NCI-H2196 treated with DMSO at 0.1 percent for 48 hours (cell line): ENCODE measurements around the gene ASB1.
"Not testable (repeated sequence)": the region's sequence is repeated elsewhere in the genome, so short reads cannot be mapped to it uniquely, and the experiment has no call there.

Experiments used
- DNase-seq: peaks from one replicate; lab custom pipeline; 2025; ENCODE audit not compliant: unreplicated experiment; lab: John Stamatoyannopoulos, UW

The ASB1 gene

GRCh38 chr2:238404406-238405216 is 22.1 kb upstream of the ASB1 start:
- DNase-seq, result no peak

- not testable (repeated sequence) for DNase-seq
Measured at GRCh38 chr2:238405217-238405555, 21.5 kb upstream of the ASB1 start.

GRCh38 chr2:238406221-238406997 is 20.3 kb upstream of the ASB1 start:
- no peak for DNase-seq

- DNase-seq, result no peak
Measured at GRCh38 chr2:238406998-238407285, 19.8 kb upstream of the ASB1 start.

GRCh38 chr2:238407566-238407965 is 19.2 kb upstream of the ASB1 start:
- DNase-seq, result no peak

GRCh38 chr2:238408615-238409340 is 17.9 kb upstream of the ASB1 start:
- no peak for DNase-seq

GRCh38 chr2:238409341-238410199 is 17.2 kb upstream of the ASB1 start:
- no peak for DNase-seq

- DNase-seq, result no peak
Measured at GRCh38 chr2:238412067-238412767, 14.5 kb upstream of the ASB1 start.

- DNase-seq, result no peak
Measured at GRCh38 chr2:238413368-238413767, 13.4 kb upstream of the ASB1 start.

GRCh38 chr2:238415036-238415764 is 11.5 kb upstream of the ASB1 start:
- no peak for DNase-seq

GRCh38 chr2:238415893-238416292 is 10.8 kb upstream of the ASB1 start:
- no peak for DNase-seq

- no peak for DNase-seq
Measured at GRCh38 chr2:238418196-238418998, 8.3 kb upstream of the ASB1 start.

- no peak for DNase-seq
Measured at GRCh38 chr2:238418999-238419546, 7.7 kb upstream of the ASB1 start.

- DNase-seq, result no peak
Measured at GRCh38 chr2:238420442-238420841, 6.3 kb upstream of the ASB1 start.

GRCh38 chr2:238420878-238421694 is 5.6 kb upstream of the ASB1 start:
- DNase-seq, result no peak

GRCh38 chr2:238421695-238422035 is 5.1 kb upstream of the ASB1 start:
- DNase-seq, result no peak

- DNase-seq, result no peak
Measured at GRCh38 chr2:238422285-238422684, 4.4 kb upstream of the ASB1 start.

- DNase-seq, result no peak
Measured at GRCh38 chr2:238422940-238423339, 3.8 kb upstream of the ASB1 start.
